Activated naive CD4-positive, alpha-beta T cell treated with anti-CD3 and anti-CD28 coated beads for 36 hours (primary cell): ENCODE measurements around the gene NTSR2. TPM values are rescaled to one million over a fixed set of nuclear protein-coding genes. Genes with fewer than 3 reads are reported as not detected.
A peak's percentile ranks its signal among the peaks of the same experiment; 100 is the strongest.

Experiments used
- CTCF ChIA-PET: fragments of 350-600 bp; sonication (Branson Sonifier 250); formaldehyde crosslinking; loops from one replicate; lab custom pipeline; 2021; ENCODE audit warnings: antibody characterized with exemption; lab: Charles Lee
- DNase-seq: peaks from one replicate; pipeline ENCODE4 v3.0.0-alpha.2; 2020
- H3K27ac Mint-ChIP-seq: one replicate; pipeline ENCODE4 v1.8.0; 2021; ENCODE audit warnings: mild to moderate bottlenecking, mixed read lengths
- H3K27me3 Mint-ChIP-seq: one replicate; pipeline ENCODE4 v1.8.0; 2021; ENCODE audit warnings: low read depth, mixed read lengths
- H3K36me3 Mint-ChIP-seq: one replicate; pipeline ENCODE4 v1.8.0; 2021; ENCODE audit warnings: low read depth, mixed read lengths
- H3K4me1 Mint-ChIP-seq: one replicate; pipeline ENCODE4 v1.8.0; 2021; ENCODE audit warnings: low read depth, mixed read lengths
- H3K4me3 Mint-ChIP-seq: one replicate; pipeline ENCODE4 v1.8.0; 2021; ENCODE audit warnings: mild to moderate bottlenecking, moderate library complexity, mixed read lengths
- H3K9me3 Mint-ChIP-seq: one replicate; pipeline ENCODE4 v1.8.0; 2021; ENCODE audit warnings: mixed read lengths
- intact Hi-C: fragments of 100-400 bp; cut with micrococcal nuclease; formaldehyde crosslinking; loops from one replicate; pipeline ENCODE4 v1.15.1; 2023
- total RNA-seq, 2 experiments: library from RNA; stranded (reverse); gene quantifications; one replicate each; pipeline ENCODE4 v1.2.3, GENCODE V29; 2021

NTSR2 gene
- total RNA-seq, 2 experiments from 2014 or later = not detected

GRCh38 chr2:11683476-11683875, 13.5 kb upstream of the NTSR2 start:
- no peak for DNase-seq
- Mint-ChIP-seq H3K4me1 (peaks cover 9% of the 10 kb centered on the region), H3K9me3 (no peaks in the 10 kb centered on the region), H3K36me3 (no peaks in the 10 kb centered on the region), H3K4me3 (no peak overlapping the region), H3K27me3 (peaks cover 5% of the 10 kb centered on the region), H3K27ac (no peak overlapping the region)
- CTCF ChIA-PET = interaction anchor here (0.6 to 19.6 kb wide), 5 partner anchors 11 to 316 kb away, joined by 3 to 410 read pairs (median 5); no protein-coding TSS in a partner anchor
- intact Hi-C loops = loop anchor here (2.0 kb wide), 1 partner anchor 99 kb away; no protein-coding TSS in a partner anchor

- intact Hi-C loops = loop anchor here (1.0 to 2.0 kb wide), 4 partner anchors 93 to 550 kb away; no protein-coding TSS in a partner anchor
- Mint-ChIP-seq H3K4me3 (no peak overlapping the region), H3K4me1 (peaks cover 3% of the 10 kb centered on the region), H3K36me3 (no peaks in the 10 kb centered on the region), H3K9me3 (no peaks in the 10 kb centered on the region), H3K27me3 (peaks cover 2% of the 10 kb centered on the region), H3K27ac (no peak overlapping the region)
- no peak for DNase-seq
- CTCF ChIA-PET = interaction anchor here (0.6 to 19.6 kb wide), 10 partner anchors 8 to 1365 kb away, joined by 3 to 410 read pairs (median 3); no protein-coding TSS in a partner anchor
Measured at GRCh38 chr2:11682590-11682915, 12.6 kb upstream of the NTSR2 start.

GRCh38 chr2:11681722-11682589, 12.0 kb upstream of the NTSR2 start:
- H3K27ac Mint-ChIP-seq = no peak overlapping the region
- no peaks in the 10 kb centered on the region for H3K36me3 Mint-ChIP-seq
- intact Hi-C loops = loop anchor here (1.0 to 2.0 kb wide), 4 partner anchors 93 to 550 kb away; no protein-coding TSS in a partner anchor
- DNase-seq = peak; percentile 80
- CTCF ChIA-PET = interaction anchor here (0.6 to 19.6 kb wide), 18 partner anchors 8 to 1366 kb away, joined by 3 to 410 read pairs (median 3); no protein-coding TSS in a partner anchor
- no peak overlapping the region for H3K4me3 Mint-ChIP-seq
- H3K27me3 Mint-ChIP-seq = peaks cover 2% of the 10 kb centered on the region
- H3K9me3 Mint-ChIP-seq = no peaks in the 10 kb centered on the region
- peaks cover 3% of the 10 kb centered on the region for H3K4me1 Mint-ChIP-seq

GRCh38 chr2:11680901-11681721, 11.1 kb upstream of the NTSR2 start:
- H3K36me3 Mint-ChIP-seq = no peaks in the 10 kb centered on the region
- no peaks in the 10 kb centered on the region for H3K9me3 Mint-ChIP-seq
- no peak for DNase-seq
- intact Hi-C loops = no loop called here
- no peak overlapping the region for H3K4me3 Mint-ChIP-seq
- H3K4me1 Mint-ChIP-seq = peaks cover 3% of the 10 kb centered on the region
- H3K27ac Mint-ChIP-seq = no peak overlapping the region
- peaks cover 9% of the 10 kb centered on the region for H3K27me3 Mint-ChIP-seq
- CTCF ChIA-PET = interaction anchor here (0.5 to 1.9 kb wide), 14 partner anchors 12 to 852 kb away, joined by 3 to 11 read pairs (median 4); no protein-coding TSS in a partner anchor

GRCh38 chr2:11680182-11680900, 10.3 kb upstream of the NTSR2 start:
- peaks cover 12% of the 10 kb centered on the region for H3K27me3 Mint-ChIP-seq
- no peak for DNase-seq
- intact Hi-C loops = no loop called here

GRCh38 chr2:11679486-11680181, 9.6 kb upstream of the NTSR2 start:
- intact Hi-C loops = no loop called here
- H3K9me3 Mint-ChIP-seq = no peaks in the 10 kb centered on the region
- H3K27ac Mint-ChIP-seq = no peak overlapping the region
- CTCF ChIA-PET = interaction anchor here (0.7 to 1.9 kb wide), 5 partner anchors 10 to 203 kb away, joined by 3 to 5 read pairs (median 5); no protein-coding TSS in a partner anchor
- DNase-seq = no peak
- no peak overlapping the region for H3K4me3 Mint-ChIP-seq
- H3K36me3 Mint-ChIP-seq = no peaks in the 10 kb centered on the region
- peaks cover 19% of the 10 kb centered on the region for H3K27me3 Mint-ChIP-seq
- peaks cover 3% of the 10 kb centered on the region for H3K4me1 Mint-ChIP-seq

More at GRCh38 chr2:11680182-11680900, 10.3 kb upstream of the NTSR2 start:
- Mint-ChIP-seq H3K36me3 (no peaks in the 10 kb centered on the region), H3K9me3 (no peaks in the 10 kb centered on the region), H3K4me1 (peaks cover 3% of the 10 kb centered on the region), H3K27ac (no peak overlapping the region), H3K4me3 (no peak overlapping the region)
- CTCF ChIA-PET = interaction anchor here (0.5 to 1.9 kb wide), 13 partner anchors 11 to 783 kb away, joined by 3 to 11 read pairs (median 4); no protein-coding TSS in a partner anchor

- Mint-ChIP-seq H3K4me3 (no peak overlapping the region), H3K4me1 (peaks cover 3% of the 10 kb centered on the region), H3K27ac (no peak overlapping the region), H3K27me3 (peaks cover 22% of the 10 kb centered on the region), H3K36me3 (no peaks in the 10 kb centered on the region), H3K9me3 (no peaks in the 10 kb centered on the region)
- CTCF ChIA-PET = interaction anchor here (1.0 kb wide), 1 partner anchor 101 kb away, joined by 3 read pairs; no protein-coding TSS in a partner anchor
- no peak for DNase-seq
- intact Hi-C loops = no loop called here
Measured at GRCh38 chr2:11679016-11679415, 9.0 kb upstream of the NTSR2 start.

GRCh38 chr2:11678306-11678960, 8.4 kb upstream of the NTSR2 start:
- peaks cover 25% of the 10 kb centered on the region for H3K27me3 Mint-ChIP-seq
- no peak for DNase-seq
- H3K4me1 Mint-ChIP-seq = peaks cover 3% of the 10 kb centered on the region
- H3K4me3 Mint-ChIP-seq = no peak overlapping the region
- CTCF ChIA-PET = interaction anchor here (1.0 kb wide), 1 partner anchor 101 kb away, joined by 3 read pairs; no protein-coding TSS in a partner anchor
- intact Hi-C loops = no loop called here
- H3K36me3 Mint-ChIP-seq = no peaks in the 10 kb centered on the region
- no peaks in the 10 kb centered on the region for H3K9me3 Mint-ChIP-seq
- H3K27ac Mint-ChIP-seq = no peak overlapping the region

GRCh38 chr2:11677136-11678055, 7.4 kb upstream of the NTSR2 start:
- CTCF ChIA-PET = interaction anchor here (0.6 to 1.8 kb wide), 3 partner anchors 15 to 242 kb away, joined by 3 to 4 read pairs (median 3); no protein-coding TSS in a partner anchor
- H3K27me3 Mint-ChIP-seq = peaks cover 29% of the 10 kb centered on the region
- DNase-seq = no peak
- no peaks in the 10 kb centered on the region for H3K36me3 Mint-ChIP-seq
- intact Hi-C loops = no loop called here
- peaks cover 3% of the 10 kb centered on the region for H3K4me1 Mint-ChIP-seq
- no peak overlapping the region for H3K27ac Mint-ChIP-seq
- no peak overlapping the region for H3K4me3 Mint-ChIP-seq
- H3K9me3 Mint-ChIP-seq = no peaks in the 10 kb centered on the region

GRCh38 chr2:11676640-11677039, 6.6 kb upstream of the NTSR2 start:
- intact Hi-C loops = no loop called here
- DNase-seq = no peak
- Mint-ChIP-seq H3K36me3 (no peaks in the 10 kb centered on the region), H3K27me3 (peaks cover 31% of the 10 kb centered on the region), H3K27ac (no peak overlapping the region), H3K9me3 (no peaks in the 10 kb centered on the region), H3K4me3 (no peak overlapping the region), H3K4me1 (no peaks in the 10 kb centered on the region)
- CTCF ChIA-PET = interaction anchor here (0.6 to 1.8 kb wide), 2 partner anchors 16 to 241 kb away, joined by 3 to 4 read pairs; no protein-coding TSS in a partner anchor
